Ishikawa (cell line): ENCODE data around the gene ADCY2.

Experiments used
- CEBPB ChIP-seq: IDR thresholded peaks from 2 replicates; pipeline ENCODE4 v1.6.1; 2012
- CREB1 ChIP-seq: IDR thresholded peaks from 2 replicates; pipeline ENCODE4 v1.6.1; 2012; ENCODE audit warnings: low read depth
- EGR1 ChIP-seq: IDR thresholded peaks from 2 replicates; pipeline ENCODE4 v1.6.1; 2012
- EP300 ChIP-seq: IDR thresholded peaks from 2 replicates; pipeline ENCODE4 v1.6.1; 2012; ENCODE audit warnings: borderline replicate concordance
- FOXM1 ChIP-seq: IDR thresholded peaks from 2 replicates; pipeline ENCODE4 v1.6.1; 2012; ENCODE audit warnings: low read depth, borderline replicate concordance
- NFIC ChIP-seq: IDR thresholded peaks from 2 replicates; pipeline ENCODE4 v1.6.1; 2012
- RAD21 ChIP-seq: IDR thresholded peaks from 2 replicates; pipeline ENCODE4 v1.6.1; 2012; ENCODE audit warnings: low read depth
- TAF1 ChIP-seq: IDR thresholded peaks from 2 replicates; pipeline ENCODE4 v1.6.1; 2012; ENCODE audit warnings: low read depth, mild to moderate bottlenecking
- TCF12 ChIP-seq: IDR thresholded peaks from 2 replicates; pipeline ENCODE4 v1.6.1; 2012; ENCODE audit warnings: low read depth
- TEAD4 ChIP-seq: IDR thresholded peaks from 2 replicates; pipeline ENCODE4 v1.6.1; 2012
- YY1 ChIP-seq: IDR thresholded peaks from 2 replicates; pipeline ENCODE4 v1.6.1; 2012; ENCODE audit warnings: low read depth
- ZBTB7A ChIP-seq: IDR thresholded peaks from 2 replicates; pipeline ENCODE4 v1.6.1; 2012; ENCODE audit warnings: low read depth
- TF ChIP-seq, protein P1 (sequence below): IDR thresholded peaks from 2 replicates; pipeline ENCODE4 v1.6.1; 2012
- TF ChIP-seq, protein P2 (sequence below): IDR thresholded peaks from 2 replicates; pipeline ENCODE4 v1.6.1; 2012
- TF ChIP-seq, protein P3 (sequence below): IDR thresholded peaks from 2 replicates; pipeline ENCODE4 v1.6.1; 2012; ENCODE audit warnings: low read depth, mild to moderate bottlenecking

ADCY2 gene

DNA sequence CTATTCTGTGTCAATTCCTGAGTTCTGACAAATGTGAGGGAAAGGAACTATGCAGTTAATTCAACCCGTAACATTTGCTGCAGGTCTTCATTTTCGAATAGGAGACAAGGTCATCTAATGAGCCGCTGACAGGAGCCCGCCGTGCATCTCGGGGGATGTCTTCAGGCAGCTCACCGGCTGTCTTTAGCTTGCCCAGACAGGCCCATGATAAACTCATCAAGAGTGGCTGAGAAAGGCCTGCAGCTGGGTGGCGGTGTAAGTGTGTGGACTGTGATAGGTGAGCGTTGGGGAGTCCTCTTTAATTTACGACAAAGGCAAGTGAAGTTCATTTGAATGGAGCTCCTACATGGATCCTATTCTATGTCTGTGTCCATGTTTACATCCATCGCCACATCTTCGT, 190.5 kb downstream of the ADCY2 start:
- TF ChIP-seq, protein P1, sequence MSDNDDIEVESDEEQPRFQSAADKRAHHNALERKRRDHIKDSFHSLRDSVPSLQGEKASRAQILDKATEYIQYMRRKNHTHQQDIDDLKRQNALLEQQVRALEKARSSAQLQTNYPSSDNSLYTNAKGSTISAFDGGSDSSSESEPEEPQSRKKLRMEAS, result no peak
- TF ChIP-seq YY1, result no peak
- TF ChIP-seq TEAD4, result no peak
- TF ChIP-seq RAD21, result no peak
- TF ChIP-seq EP300, result no peak
- TF ChIP-seq ZBTB7A, result no peak
- no peak for TF ChIP-seq TCF12
- no peak for TF ChIP-seq CEBPB
- TF ChIP-seq FOXM1, result no peak

DNA sequence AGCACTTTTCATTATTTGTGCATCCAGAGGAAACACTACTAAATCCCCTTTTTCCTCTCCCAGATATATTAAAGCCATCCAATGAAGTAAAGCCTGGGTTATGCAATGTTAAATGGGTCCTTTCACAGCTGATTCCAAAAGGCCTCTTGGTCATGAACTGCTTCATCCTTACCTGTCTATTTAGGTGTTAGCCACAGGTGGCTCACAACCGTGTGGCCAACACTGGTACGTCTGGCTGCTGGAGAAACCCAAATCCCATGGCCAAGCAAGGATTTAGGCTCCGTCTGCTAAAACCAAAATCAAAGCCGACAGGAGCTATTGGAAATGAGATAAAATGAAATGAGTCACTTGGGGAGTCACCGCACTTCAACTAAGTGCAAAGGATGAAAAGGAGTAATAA, 193.9 kb downstream of the ADCY2 start:
- no peak for TF ChIP-seq TAF1
- TF ChIP-seq TCF12, result no peak
- TF ChIP-seq NFIC, result no peak
- TF ChIP-seq FOXM1, result no peak
- TF ChIP-seq YY1, result no peak
- no peak for TF ChIP-seq ZBTB7A
- TF ChIP-seq, protein P1, result no peak
- no peak for TF ChIP-seq EGR1
- TF ChIP-seq CEBPB, result no peak
- no peak for TF ChIP-seq CREB1
- TF ChIP-seq, protein P2, sequence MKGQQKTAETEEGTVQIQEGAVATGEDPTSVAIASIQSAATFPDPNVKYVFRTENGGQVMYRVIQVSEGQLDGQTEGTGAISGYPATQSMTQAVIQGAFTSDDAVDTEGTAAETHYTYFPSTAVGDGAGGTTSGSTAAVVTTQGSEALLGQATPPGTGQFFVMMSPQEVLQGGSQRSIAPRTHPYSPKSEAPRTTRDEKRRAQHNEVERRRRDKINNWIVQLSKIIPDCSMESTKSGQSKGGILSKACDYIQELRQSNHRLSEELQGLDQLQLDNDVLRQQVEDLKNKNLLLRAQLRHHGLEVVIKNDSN, result no peak
- TF ChIP-seq, protein P3, sequence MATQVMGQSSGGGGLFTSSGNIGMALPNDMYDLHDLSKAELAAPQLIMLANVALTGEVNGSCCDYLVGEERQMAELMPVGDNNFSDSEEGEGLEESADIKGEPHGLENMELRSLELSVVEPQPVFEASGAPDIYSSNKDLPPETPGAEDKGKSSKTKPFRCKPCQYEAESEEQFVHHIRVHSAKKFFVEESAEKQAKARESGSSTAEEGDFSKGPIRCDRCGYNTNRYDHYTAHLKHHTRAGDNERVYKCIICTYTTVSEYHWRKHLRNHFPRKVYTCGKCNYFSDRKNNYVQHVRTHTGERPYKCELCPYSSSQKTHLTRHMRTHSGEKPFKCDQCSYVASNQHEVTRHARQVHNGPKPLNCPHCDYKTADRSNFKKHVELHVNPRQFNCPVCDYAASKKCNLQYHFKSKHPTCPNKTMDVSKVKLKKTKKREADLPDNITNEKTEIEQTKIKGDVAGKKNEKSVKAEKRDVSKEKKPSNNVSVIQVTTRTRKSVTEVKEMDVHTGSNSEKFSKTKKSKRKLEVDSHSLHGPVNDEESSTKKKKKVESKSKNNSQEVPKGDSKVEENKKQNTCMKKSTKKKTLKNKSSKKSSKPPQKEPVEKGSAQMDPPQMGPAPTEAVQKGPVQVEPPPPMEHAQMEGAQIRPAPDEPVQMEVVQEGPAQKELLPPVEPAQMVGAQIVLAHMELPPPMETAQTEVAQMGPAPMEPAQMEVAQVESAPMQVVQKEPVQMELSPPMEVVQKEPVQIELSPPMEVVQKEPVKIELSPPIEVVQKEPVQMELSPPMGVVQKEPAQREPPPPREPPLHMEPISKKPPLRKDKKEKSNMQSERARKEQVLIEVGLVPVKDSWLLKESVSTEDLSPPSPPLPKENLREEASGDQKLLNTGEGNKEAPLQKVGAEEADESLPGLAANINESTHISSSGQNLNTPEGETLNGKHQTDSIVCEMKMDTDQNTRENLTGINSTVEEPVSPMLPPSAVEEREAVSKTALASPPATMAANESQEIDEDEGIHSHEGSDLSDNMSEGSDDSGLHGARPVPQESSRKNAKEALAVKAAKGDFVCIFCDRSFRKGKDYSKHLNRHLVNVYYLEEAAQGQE, result no peak
- no peak for TF ChIP-seq TEAD4
- TF ChIP-seq EP300, result no peak
- no peak for TF ChIP-seq RAD21

DNA sequence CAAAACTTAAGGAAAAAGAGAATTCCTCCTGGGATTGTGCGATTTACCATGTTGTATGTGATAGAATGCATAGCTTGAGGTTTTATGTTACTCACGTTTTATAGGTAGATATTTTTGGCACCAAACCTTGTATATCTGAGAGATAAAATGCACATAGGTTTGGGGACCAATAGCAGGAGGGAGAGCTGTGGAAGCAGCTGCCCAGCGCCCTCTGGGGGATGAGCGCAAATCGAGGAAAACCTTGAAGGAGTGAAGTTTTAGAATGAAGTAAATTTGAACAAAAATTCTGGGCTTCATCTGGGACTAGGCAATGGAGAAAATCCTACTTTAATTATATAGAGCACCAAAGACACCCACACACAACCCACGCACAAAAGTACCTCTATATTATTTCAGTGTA, 197.0 kb downstream of the ADCY2 start:
- peak; percentile 25; the same call in 1 of the 2 replicates for TF ChIP-seq RAD21
- TF ChIP-seq CEBPB, result no peak

DNA sequence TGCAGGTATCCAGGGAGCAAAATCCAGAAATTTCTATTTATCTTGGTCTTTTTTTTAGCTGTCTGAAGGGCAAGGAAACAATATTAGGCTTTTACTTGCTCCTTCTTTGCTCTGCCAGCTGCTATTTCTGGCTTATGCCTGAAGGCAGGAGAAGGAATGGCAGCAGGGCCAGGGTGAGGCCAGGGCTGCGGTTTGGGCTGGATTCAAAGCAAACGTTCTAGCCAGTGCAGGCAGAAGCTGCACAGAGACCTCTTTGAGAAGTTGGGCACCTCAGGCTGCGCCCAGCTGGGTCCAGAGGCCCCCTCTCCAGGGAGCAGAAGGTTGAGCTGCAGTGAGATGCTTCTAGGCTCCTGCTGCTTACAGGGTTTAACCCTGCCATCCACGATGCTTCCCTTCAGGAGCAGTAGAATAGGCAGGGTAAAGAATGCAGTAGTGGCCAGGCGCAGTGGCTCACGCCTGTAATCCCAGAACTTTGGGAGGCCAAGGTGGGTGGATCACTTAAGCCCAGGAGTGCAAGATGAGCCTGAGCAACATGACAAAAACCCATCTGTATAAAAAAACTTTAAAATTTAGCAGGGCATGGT, 201.2 kb downstream of the ADCY2 start:
- no peak for TF ChIP-seq YY1
- TF ChIP-seq RAD21, result no peak
- no peak for TF ChIP-seq CREB1
- no peak for TF ChIP-seq TEAD4
- no peak for TF ChIP-seq TCF12
- TF ChIP-seq NFIC, result no peak
- TF ChIP-seq TAF1, result no peak
- no peak for TF ChIP-seq CEBPB
- TF ChIP-seq, protein P2, result no peak
- TF ChIP-seq, protein P1, result no peak
- TF ChIP-seq EGR1, result no peak
- TF ChIP-seq EP300, result no peak

DNA sequence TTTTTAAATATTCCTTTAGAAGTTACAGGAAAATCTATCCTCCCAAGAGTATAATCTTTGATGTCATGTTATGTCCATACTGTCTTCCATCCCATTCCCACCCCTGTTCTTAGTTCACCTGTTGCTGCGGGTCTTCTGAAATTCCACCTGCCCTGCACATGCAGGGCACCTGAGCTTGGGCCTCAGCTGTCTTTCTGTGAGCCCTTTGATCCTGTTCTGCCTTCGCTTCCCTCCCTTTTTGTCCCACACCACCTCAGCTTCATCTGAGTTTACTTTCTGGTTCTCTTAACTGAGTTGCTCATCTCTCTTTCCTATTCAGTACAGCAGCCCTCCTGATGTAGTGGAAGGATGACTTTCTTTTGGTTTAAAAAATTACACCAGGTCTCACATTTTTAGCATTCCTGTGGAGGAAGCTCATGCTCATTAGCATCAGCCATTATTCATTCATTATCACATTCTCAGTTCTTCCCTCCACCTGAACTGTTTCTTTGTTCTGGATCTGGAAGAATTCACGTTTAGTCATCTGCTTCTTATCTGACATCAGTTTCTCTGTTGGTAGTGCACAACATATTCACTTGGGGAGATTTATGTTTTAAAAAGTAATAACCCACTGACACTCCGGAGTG, 211.0 kb downstream of the ADCY2 start:
- no peak for TF ChIP-seq CREB1
- no peak for TF ChIP-seq TAF1
- no peak for TF ChIP-seq EGR1
- no peak for TF ChIP-seq RAD21
- no peak for TF ChIP-seq NFIC
- TF ChIP-seq FOXM1, result no peak
- no peak for TF ChIP-seq TEAD4
- no peak for TF ChIP-seq EP300
- TF ChIP-seq, protein P1, result no peak
- TF ChIP-seq TCF12, result no peak
- TF ChIP-seq, protein P3, result no peak
- TF ChIP-seq, protein P2, result no peak
- TF ChIP-seq ZBTB7A, result no peak
- no peak for TF ChIP-seq YY1
- no peak for TF ChIP-seq CEBPB
